CD8-positive, alpha-beta memory T cell (primary cell): Measurements from ENCODE around the gene PHC3. TPM values are rescaled to one million over a fixed set of nuclear protein-coding genes. Genes with fewer than 3 reads are reported as not detected.

Experiments
- CTCF ChIA-PET: fragments of 350-600 bp; sonication (Branson Sonifier 250); formaldehyde crosslinking; loops from one replicate; lab custom pipeline; 2021; ENCODE audit warnings: antibody characterized with exemption; lab: Charles Lee
- POLR2A ChIA-PET: fragments of 350-600 bp; sonication (Branson Sonifier 250); formaldehyde crosslinking; loops from one replicate; lab custom pipeline; 2021; ENCODE audit warnings: antibody characterized with exemption; lab: Charles Lee
- DNase-seq, 5 donors: peaks; one replicate each; pipeline versions ENCODE4 v3.0.0 to v3.0.0-alpha.2; 2020 to 2022; ENCODE audit warnings: mixed read lengths in 1 of 5
- H3K27ac ChIP-seq: one replicate; pipeline ENCODE4 v1.7.0; 2013; ENCODE audit warnings: low read depth, mild to moderate bottlenecking, low read length, moderate library complexity
- H3K27me3 ChIP-seq: 2 replicates; pipeline ENCODE4 v1.7.0; 2013; ENCODE audit warnings: low read length, mild to moderate bottlenecking; ENCODE audit not compliant: insufficient read depth, poor library complexity, severe bottlenecking
- H3K36me3 ChIP-seq: 2 replicates; pipeline ENCODE4 v1.7.0; 2013; ENCODE audit warnings: mild to moderate bottlenecking, low read length, moderate library complexity; ENCODE audit not compliant: insufficient read depth
- H3K4me1 ChIP-seq: 2 replicates; pipeline ENCODE4 v1.7.0; 2013; ENCODE audit warnings: mild to moderate bottlenecking, low read length, moderate library complexity; ENCODE audit not compliant: insufficient read depth
- H3K4me3 ChIP-seq: 2 replicates; pipeline ENCODE4 v1.7.0; 2013; ENCODE audit warnings: mild to moderate bottlenecking, low read length
- H3K9me3 ChIP-seq: 2 replicates; pipeline ENCODE4 v1.7.0; 2013; ENCODE audit warnings: mild to moderate bottlenecking, low read length
- H3K27ac Mint-ChIP-seq, 8 donors: one replicate each; pipeline ENCODE4 v1.8.0; 2020 to 2021; ENCODE audit warnings: mixed read lengths in 8 of 8, mild to moderate bottlenecking in 6 of 8, inconsistent platforms in 3 of 8, moderate library complexity in 3 of 8
- H3K27me3 Mint-ChIP-seq, 2 donors: one replicate each; pipeline ENCODE4 v1.8.0; 2020 to 2021; ENCODE audit warnings: mixed read lengths in 2 of 2, mild to moderate bottlenecking in 1 of 2, moderate library complexity in 1 of 2
- H3K36me3 Mint-ChIP-seq, 3 donors: one replicate each; pipeline ENCODE4 v1.8.0; 2020 to 2021; ENCODE audit warnings: mixed read lengths in 3 of 3, inconsistent platforms in 1 of 3, mild to moderate bottlenecking in 1 of 3
- H3K4me1 Mint-ChIP-seq, 3 donors: one replicate each; pipeline ENCODE4 v1.8.0; 2020 to 2021; ENCODE audit warnings: mixed read lengths in 3 of 3, inconsistent platforms in 1 of 3, mild to moderate bottlenecking in 1 of 3
- H3K4me3 Mint-ChIP-seq, 7 donors: one replicate each; pipeline ENCODE4 v1.8.0; 2020 to 2021; ENCODE audit warnings: mixed read lengths in 7 of 7, mild to moderate bottlenecking in 6 of 7, moderate library complexity in 4 of 7, inconsistent platforms in 2 of 7
- H3K9me3 Mint-ChIP-seq, 5 donors: one replicate each; pipeline ENCODE4 v1.8.0; 2020 to 2022; ENCODE audit warnings: mixed read lengths in 5 of 5, mild to moderate bottlenecking in 3 of 5, moderate library complexity in 2 of 5, inconsistent platforms in 1 of 5
- polyA plus RNA-seq: library from polyadenylated mRNA; unstranded; fragments of 300-500 nt; fragmentation: Illumina TruSeq; gene quantifications from one replicate; pipeline ENCODE4 v1.2.3, GENCODE V29; 2021
- total RNA-seq, 2 experiments: library from RNA; stranded (reverse); gene quantifications; one replicate each; pipeline ENCODE4 v1.2.3, GENCODE V29; 2021

Gene PHC3
- total and polyA plus RNA-seq, 3 experiments from 2014 or later = 48.3 to 58.9 (median 55.5) TPM

- no peak overlapping the region for H3K27ac ChIP-seq
- H3K27me3 ChIP-seq = no peaks in the 10 kb centered on the region
- Mint-ChIP-seq H3K27ac (no peak overlapping the region), H3K4me3 (no peak overlapping the region), H3K9me3 (no peaks in the 10 kb centered on the region), H3K36me3 (peaks cover 0 to 4% (median 2%) of the 10 kb centered on the region in 3 donors), H3K4me1 (no peaks in the 10 kb centered on the region), H3K27me3 (peaks cover 0 to 3% of the 10 kb centered on the region in 2 donors)
- no peaks in the 10 kb centered on the region for H3K9me3 ChIP-seq
- H3K4me3 ChIP-seq = no peak overlapping the region
- no peak for DNase-seq
- no peaks in the 10 kb centered on the region for H3K4me1 ChIP-seq
- CTCF ChIA-PET = no interaction called here
- no peaks in the 10 kb centered on the region for H3K36me3 ChIP-seq
- POLR2A ChIA-PET = no interaction called here
Observed at GRCh38 chr3:170064108-170064507, 117.4 kb downstream of the PHC3 start.

- CTCF ChIA-PET = no interaction called here
Observed at GRCh38 chr3:170063691-170064090, 117.8 kb downstream of the PHC3 start.

GRCh38 chr3:170062769-170063168, 118.8 kb downstream of the PHC3 start:
- peaks cover 7% of the 10 kb centered on the region for H3K4me1 ChIP-seq
- no peak overlapping the region for H3K27ac ChIP-seq
- Mint-ChIP-seq H3K9me3 (no peaks in the 10 kb centered on the region), H3K4me3 (no peak overlapping the region), H3K4me1 (peaks cover 7 to 8% (median 7%) of the 10 kb centered on the region in 3 donors), H3K36me3 (peaks cover 0 to 4% (median 0%) of the 10 kb centered on the region in 3 donors), H3K27ac (peak overlapping the region in 1 of 8 donors; percentile 81), H3K27me3 (peaks cover 0 to 3% of the 10 kb centered on the region in 2 donors)
- no peak overlapping the region for H3K4me3 ChIP-seq
- no peaks in the 10 kb centered on the region for H3K27me3 ChIP-seq
- CTCF ChIA-PET = no interaction called here
- no peaks in the 10 kb centered on the region for H3K36me3 ChIP-seq
- no peak for DNase-seq
- no peaks in the 10 kb centered on the region for H3K9me3 ChIP-seq
- POLR2A ChIA-PET = interaction anchor here (0.7 kb wide), 1 partner anchor 8 kb away, joined by 7 read pairs; no protein-coding TSS in a partner anchor

More at GRCh38 chr3:170063691-170064090, 117.8 kb downstream of the PHC3 start:
- H3K36me3 Mint-ChIP-seq = peaks cover 0 to 4% (median 2%) of the 10 kb centered on the region in 3 donors
- Histone ChIP-seq H3K36me3 (no peaks in the 10 kb centered on the region), H3K27me3 (no peaks in the 10 kb centered on the region), H3K27ac (no peak overlapping the region), H3K9me3 (no peaks in the 10 kb centered on the region), H3K4me1 (no peaks in the 10 kb centered on the region), H3K4me3 (no peak overlapping the region)
- no peak overlapping the region for H3K27ac Mint-ChIP-seq
- POLR2A ChIA-PET = no interaction called here
- DNase-seq = no peak
- H3K4me3 Mint-ChIP-seq = no peak overlapping the region
- no peaks in the 10 kb centered on the region for H3K9me3 Mint-ChIP-seq
- peaks cover 0 to 3% of the 10 kb centered on the region in 2 donors for H3K27me3 Mint-ChIP-seq
- H3K4me1 Mint-ChIP-seq = no peaks in the 10 kb centered on the region

GRCh38 chr3:170062068-170062467, 119.5 kb downstream of the PHC3 start:
- Histone ChIP-seq H3K27ac (no peak overlapping the region), H3K4me3 (no peak overlapping the region), H3K36me3 (no peaks in the 10 kb centered on the region), H3K4me1 (peaks cover 12% of the 10 kb centered on the region), H3K27me3 (no peaks in the 10 kb centered on the region), H3K9me3 (no peaks in the 10 kb centered on the region)
- POLR2A ChIA-PET = no interaction called here
- CTCF ChIA-PET = no interaction called here
- peaks cover 0 to 4% (median 0%) of the 10 kb centered on the region in 3 donors for H3K36me3 Mint-ChIP-seq
- DNase-seq = no peak
- no peak overlapping the region for H3K27ac Mint-ChIP-seq
- no peak overlapping the region for H3K4me3 Mint-ChIP-seq
- H3K27me3 Mint-ChIP-seq = peaks cover 0 to 3% of the 10 kb centered on the region in 2 donors
- no peaks in the 10 kb centered on the region for H3K9me3 Mint-ChIP-seq
- peaks cover 11 to 15% (median 14%) of the 10 kb centered on the region in 3 donors for H3K4me1 Mint-ChIP-seq

DNA sequence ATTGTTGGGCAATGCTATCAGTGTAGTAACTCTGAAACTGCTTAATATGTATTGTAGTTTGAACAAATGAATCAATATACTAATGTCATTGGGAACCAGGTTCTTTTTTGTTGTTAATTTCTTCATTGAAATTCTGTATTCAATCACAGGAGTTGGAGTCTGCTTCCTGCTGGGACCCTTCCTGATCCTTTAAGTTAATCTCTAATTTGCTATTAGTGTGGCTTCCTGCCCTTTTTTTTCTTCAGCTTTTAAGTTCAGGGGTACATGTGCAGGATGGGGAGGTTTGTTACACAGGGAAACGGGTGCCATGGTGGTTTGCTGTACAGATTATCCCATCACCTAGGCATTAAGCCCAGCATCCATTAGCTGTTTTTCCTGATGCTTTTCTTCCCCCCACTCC, 122.1 kb downstream of the PHC3 start:
- H3K27me3 Mint-ChIP-seq = peaks cover 0 to 3% of the 10 kb centered on the region in 2 donors
- Histone ChIP-seq H3K36me3 (no peaks in the 10 kb centered on the region), H3K4me3 (no peak overlapping the region), H3K9me3 (no peaks in the 10 kb centered on the region), H3K27ac (no peak overlapping the region), H3K4me1 (peaks cover 12% of the 10 kb centered on the region), H3K27me3 (no peaks in the 10 kb centered on the region)
- no peaks in the 10 kb centered on the region for H3K9me3 Mint-ChIP-seq
- ChIA-PET CTCF (interaction anchor here (0.5 kb wide), 1 partner anchor 17 kb away, joined by 4 read pairs; no protein-coding TSS in a partner anchor), POLR2A (no interaction called here)
- no peak overlapping the region for H3K4me3 Mint-ChIP-seq
- no peak overlapping the region for H3K27ac Mint-ChIP-seq
- peaks cover 0 to 4% (median 0%) of the 10 kb centered on the region in 3 donors for H3K36me3 Mint-ChIP-seq
- DNase-seq = no peak
- H3K4me1 Mint-ChIP-seq = peaks cover 11 to 19% (median 15%) of the 10 kb centered on the region in 3 donors

DNA sequence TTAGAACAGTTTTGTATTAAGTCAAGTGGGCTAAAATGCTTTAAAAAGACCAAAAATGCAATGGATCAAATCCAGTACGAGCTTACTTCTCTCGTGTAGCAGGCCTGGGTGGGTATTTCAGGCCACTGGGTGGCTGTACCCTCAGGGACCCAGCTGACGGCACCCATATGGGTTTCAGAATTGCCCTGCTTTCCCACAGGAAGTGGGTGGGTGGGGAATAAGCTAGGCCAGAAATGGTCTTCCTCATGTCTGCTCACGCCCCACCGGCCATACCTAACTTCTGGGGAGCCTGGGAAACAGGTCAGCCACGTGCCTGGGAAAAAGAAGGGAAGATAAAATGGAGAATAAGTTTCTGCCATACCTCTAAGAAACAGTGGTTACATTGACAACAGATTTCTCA, 123.4 kb downstream of the PHC3 start:
- no peaks in the 10 kb centered on the region for H3K27me3 ChIP-seq
- peaks cover 11 to 19% (median 15%) of the 10 kb centered on the region in 3 donors for H3K4me1 Mint-ChIP-seq
- H3K9me3 Mint-ChIP-seq = no peaks in the 10 kb centered on the region
- H3K36me3 Mint-ChIP-seq = no peaks in the 10 kb centered on the region
- peak overlapping the region in 2 of 8 donors; percentile 8 to 17 for H3K27ac Mint-ChIP-seq
- H3K4me3 ChIP-seq = no peak overlapping the region
- POLR2A ChIA-PET = no interaction called here
- H3K4me1 ChIP-seq = peaks cover 12% of the 10 kb centered on the region
- CTCF ChIA-PET = no interaction called here
- no peaks in the 10 kb centered on the region for H3K36me3 ChIP-seq
- peaks cover 0 to 3% of the 10 kb centered on the region in 2 donors for H3K27me3 Mint-ChIP-seq
- peak overlapping the region in 2 of 7 donors; percentile 14 to 26 for H3K4me3 Mint-ChIP-seq
- H3K27ac ChIP-seq = no peak overlapping the region
- no peaks in the 10 kb centered on the region for H3K9me3 ChIP-seq
- DNase-seq = no peak

- Histone ChIP-seq H3K36me3 (no peaks in the 10 kb centered on the region), H3K9me3 (no peaks in the 10 kb centered on the region), H3K4me3 (no peak overlapping the region), H3K27me3 (no peaks in the 10 kb centered on the region), H3K4me1 (peaks cover 12% of the 10 kb centered on the region), H3K27ac (no peak overlapping the region)
- H3K27me3 Mint-ChIP-seq = peaks cover 0 to 2% of the 10 kb centered on the region in 2 donors
- DNase-seq = no peak
- H3K9me3 Mint-ChIP-seq = no peaks in the 10 kb centered on the region
- CTCF ChIA-PET = no interaction called here
- peak overlapping the region in 3 of 8 donors; percentile 18 to 80 (median 70) for H3K27ac Mint-ChIP-seq
- POLR2A ChIA-PET = no interaction called here
- H3K4me3 Mint-ChIP-seq = peak overlapping the region in 1 of 7 donors; percentile 2
- peaks cover 11 to 19% (median 15%) of the 10 kb centered on the region in 3 donors for H3K4me1 Mint-ChIP-seq
- H3K36me3 Mint-ChIP-seq = peaks cover 0 to 4% (median 1%) of the 10 kb centered on the region in 3 donors
Observed at GRCh38 chr3:170057550-170057949, 124.0 kb downstream of the PHC3 start.

GRCh38 chr3:170056710-170057454, 124.7 kb downstream of the PHC3 start:
- Histone ChIP-seq H3K9me3 (no peaks in the 10 kb centered on the region), H3K36me3 (no peaks in the 10 kb centered on the region), H3K4me1 (peaks cover 12% of the 10 kb centered on the region), H3K27me3 (no peaks in the 10 kb centered on the region), H3K27ac (no peak overlapping the region), H3K4me3 (no peak overlapping the region)
- Mint-ChIP-seq H3K27me3 (no peaks in the 10 kb centered on the region), H3K4me3 (no peak overlapping the region), H3K27ac (no peak overlapping the region), H3K36me3 (peaks cover 0 to 8% (median 1%) of the 10 kb centered on the region in 3 donors), H3K9me3 (no peaks in the 10 kb centered on the region), H3K4me1 (peaks cover 11 to 19% (median 15%) of the 10 kb centered on the region in 3 donors)
- no peak for DNase-seq
- POLR2A ChIA-PET = no interaction called here
- CTCF ChIA-PET = no interaction called here
